ENCODE measurements around the gene SNTB2.

DNA sequence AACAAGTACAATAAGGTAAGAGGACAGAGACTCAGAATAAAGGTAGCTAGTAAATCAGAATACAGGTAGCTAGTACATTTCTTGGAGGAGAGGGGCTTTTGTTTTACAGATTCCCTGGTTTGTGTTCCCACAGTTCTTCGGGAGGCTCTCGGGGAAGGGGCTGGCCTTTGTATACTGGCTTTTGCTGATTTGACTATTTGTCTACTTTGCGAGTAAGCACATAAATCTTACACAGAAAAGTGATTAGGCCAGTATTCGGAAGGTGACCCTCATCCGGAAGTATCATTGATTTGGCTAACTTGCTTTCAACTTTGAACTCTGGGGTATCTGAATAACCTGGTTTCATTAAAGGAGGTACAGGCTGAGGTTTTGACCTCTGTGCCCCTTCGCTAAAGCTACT lies 21.4 kb upstream of the SNTB2 start:
- TF ChIP-seq TCF12 (IDR thresholded peaks at IDR 0.05; ENCODE audit: low read depth), result no peak
- no peak for TF ChIP-seq FOXM1 (IDR thresholded peaks at IDR 0.05; ENCODE audit: borderline replicate concordance, low read depth)
- TF ChIP-seq TAF1 (IDR thresholded peaks at IDR 0.05; ENCODE audit: low read depth), result no peak
- TF ChIP-seq, protein P1, sequence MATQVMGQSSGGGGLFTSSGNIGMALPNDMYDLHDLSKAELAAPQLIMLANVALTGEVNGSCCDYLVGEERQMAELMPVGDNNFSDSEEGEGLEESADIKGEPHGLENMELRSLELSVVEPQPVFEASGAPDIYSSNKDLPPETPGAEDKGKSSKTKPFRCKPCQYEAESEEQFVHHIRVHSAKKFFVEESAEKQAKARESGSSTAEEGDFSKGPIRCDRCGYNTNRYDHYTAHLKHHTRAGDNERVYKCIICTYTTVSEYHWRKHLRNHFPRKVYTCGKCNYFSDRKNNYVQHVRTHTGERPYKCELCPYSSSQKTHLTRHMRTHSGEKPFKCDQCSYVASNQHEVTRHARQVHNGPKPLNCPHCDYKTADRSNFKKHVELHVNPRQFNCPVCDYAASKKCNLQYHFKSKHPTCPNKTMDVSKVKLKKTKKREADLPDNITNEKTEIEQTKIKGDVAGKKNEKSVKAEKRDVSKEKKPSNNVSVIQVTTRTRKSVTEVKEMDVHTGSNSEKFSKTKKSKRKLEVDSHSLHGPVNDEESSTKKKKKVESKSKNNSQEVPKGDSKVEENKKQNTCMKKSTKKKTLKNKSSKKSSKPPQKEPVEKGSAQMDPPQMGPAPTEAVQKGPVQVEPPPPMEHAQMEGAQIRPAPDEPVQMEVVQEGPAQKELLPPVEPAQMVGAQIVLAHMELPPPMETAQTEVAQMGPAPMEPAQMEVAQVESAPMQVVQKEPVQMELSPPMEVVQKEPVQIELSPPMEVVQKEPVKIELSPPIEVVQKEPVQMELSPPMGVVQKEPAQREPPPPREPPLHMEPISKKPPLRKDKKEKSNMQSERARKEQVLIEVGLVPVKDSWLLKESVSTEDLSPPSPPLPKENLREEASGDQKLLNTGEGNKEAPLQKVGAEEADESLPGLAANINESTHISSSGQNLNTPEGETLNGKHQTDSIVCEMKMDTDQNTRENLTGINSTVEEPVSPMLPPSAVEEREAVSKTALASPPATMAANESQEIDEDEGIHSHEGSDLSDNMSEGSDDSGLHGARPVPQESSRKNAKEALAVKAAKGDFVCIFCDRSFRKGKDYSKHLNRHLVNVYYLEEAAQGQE (IDR thresholded peaks at IDR 0.05; ENCODE audit: low read depth), result no peak
- TF ChIP-seq, protein P2, sequence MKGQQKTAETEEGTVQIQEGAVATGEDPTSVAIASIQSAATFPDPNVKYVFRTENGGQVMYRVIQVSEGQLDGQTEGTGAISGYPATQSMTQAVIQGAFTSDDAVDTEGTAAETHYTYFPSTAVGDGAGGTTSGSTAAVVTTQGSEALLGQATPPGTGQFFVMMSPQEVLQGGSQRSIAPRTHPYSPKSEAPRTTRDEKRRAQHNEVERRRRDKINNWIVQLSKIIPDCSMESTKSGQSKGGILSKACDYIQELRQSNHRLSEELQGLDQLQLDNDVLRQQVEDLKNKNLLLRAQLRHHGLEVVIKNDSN (IDR thresholded peaks at IDR 0.05), result no peak
- no peak for TF ChIP-seq CREB1 (IDR thresholded peaks at IDR 0.05; ENCODE audit: low read depth)
- no peak for TF ChIP-seq YY1 (IDR thresholded peaks at IDR 0.05; ENCODE audit: low read depth)
- no peak for TF ChIP-seq EP300 (IDR thresholded peaks at IDR 0.05; ENCODE audit: borderline replicate concordance)
- TF ChIP-seq RAD21 (IDR thresholded peaks at IDR 0.05; ENCODE audit: low read depth), result no peak
- TF ChIP-seq, protein P3, sequence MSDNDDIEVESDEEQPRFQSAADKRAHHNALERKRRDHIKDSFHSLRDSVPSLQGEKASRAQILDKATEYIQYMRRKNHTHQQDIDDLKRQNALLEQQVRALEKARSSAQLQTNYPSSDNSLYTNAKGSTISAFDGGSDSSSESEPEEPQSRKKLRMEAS (IDR thresholded peaks at IDR 0.05), result no peak
- no peak for TF ChIP-seq CEBPB (IDR thresholded peaks at IDR 0.05)

Data from Ishikawa (cell line).